Tibial nerve (tissue), 4 donors: ENCODE data around the gene ABLIM2. TPM values are rescaled to one million over a fixed set of nuclear protein-coding genes. Genes with fewer than 3 reads are reported as not detected.

Source experiments
- DNase-seq, 2 donors: peaks; one replicate each; pipeline ENCODE4 v3.0.0-alpha.2; 2019; ENCODE audit warnings: low spot score in 2 of 2
- H3K27ac ChIP-seq, 4 donors: fragments of 200-600 bp; sonication (generic) in 3 of 4; one replicate each; pipeline ENCODE4 v1.5.1; 2017 to 2019; ENCODE audit warnings: mild to moderate bottlenecking in 1 of 4
- H3K27me3 ChIP-seq, 2 donors: fragments of 200-600 bp; sonication (generic) in 1 of 2; one replicate each; pipeline versions ENCODE4 v1.5.1 to v1.6.0; 2017 to 2019
- H3K36me3 ChIP-seq, 3 donors: fragments of 200-600 bp; sonication (generic); one replicate each; pipeline ENCODE4 v1.5.1; 2018 to 2019
- H3K4me1 ChIP-seq, 4 donors: fragments of 200-600 bp; sonication (generic) in 3 of 4; one replicate each; pipeline ENCODE4 v1.5.1; 2017 to 2019
- H3K4me3 ChIP-seq, 4 donors: fragments of 200-600 bp; sonication (generic) in 3 of 4; one replicate each; pipeline ENCODE4 v1.5.1; 2017 to 2019; ENCODE audit warnings: mild to moderate bottlenecking in 1 of 4, moderate library complexity in 1 of 4
- H3K9me3 ChIP-seq, 4 donors: fragments of 200-600 bp; sonication (generic) in 3 of 4; one replicate each; pipeline ENCODE4 v1.5.1; 2017 to 2019
- EP300 ChIP-seq, 2 donors: sonication (generic); formaldehyde crosslinking; IDR thresholded peaks; one replicate each; pipeline ENCODE4 v1.6.1; 2017; ENCODE audit warnings: antibody characterized with exemption in 2 of 2, mild to moderate bottlenecking in 1 of 2
- POLR2A ChIP-seq, 2 donors: fragments of 450-650 bp; IDR thresholded peaks; one replicate each; pipeline ENCODE4 v1.6.1; 2017; ENCODE audit warnings: antibody characterized with exemption in 2 of 2, mild to moderate bottlenecking in 2 of 2, moderate library complexity in 2 of 2
- WGBS, 2 donors: methylation state at CpG; one replicate each; pipeline ENCODE4 v1.1.5; 2018; 5-methylcytosine and 5-hydroxymethylcytosine counted together
- total RNA-seq, 4 donors: library from RNA; depleted of rRNA; stranded (reverse); fragments of >200 nt; gene quantifications; one replicate each; pipeline ENCODE4 v1.1.0, GENCODE V29; 2016
- TF ChIP-seq, protein P1 (sequence below), 5 experiments: fragments of 200-600 bp in 3 of 5; fragments of 450-650 bp in 2 of 5; sonication (generic) in 3 of 5; IDR thresholded peaks; one replicate each; pipeline ENCODE4 v1.5.1; 2016 to 2019; ENCODE audit warnings: antibody characterized with exemption in 5 of 5, mild to moderate bottlenecking in 3 of 5, moderate library complexity in 2 of 5

ABLIM2 gene
- total RNA-seq, 4 donors from 2014 or later: 29.1 to 125 (median 41.7) TPM

DNA sequence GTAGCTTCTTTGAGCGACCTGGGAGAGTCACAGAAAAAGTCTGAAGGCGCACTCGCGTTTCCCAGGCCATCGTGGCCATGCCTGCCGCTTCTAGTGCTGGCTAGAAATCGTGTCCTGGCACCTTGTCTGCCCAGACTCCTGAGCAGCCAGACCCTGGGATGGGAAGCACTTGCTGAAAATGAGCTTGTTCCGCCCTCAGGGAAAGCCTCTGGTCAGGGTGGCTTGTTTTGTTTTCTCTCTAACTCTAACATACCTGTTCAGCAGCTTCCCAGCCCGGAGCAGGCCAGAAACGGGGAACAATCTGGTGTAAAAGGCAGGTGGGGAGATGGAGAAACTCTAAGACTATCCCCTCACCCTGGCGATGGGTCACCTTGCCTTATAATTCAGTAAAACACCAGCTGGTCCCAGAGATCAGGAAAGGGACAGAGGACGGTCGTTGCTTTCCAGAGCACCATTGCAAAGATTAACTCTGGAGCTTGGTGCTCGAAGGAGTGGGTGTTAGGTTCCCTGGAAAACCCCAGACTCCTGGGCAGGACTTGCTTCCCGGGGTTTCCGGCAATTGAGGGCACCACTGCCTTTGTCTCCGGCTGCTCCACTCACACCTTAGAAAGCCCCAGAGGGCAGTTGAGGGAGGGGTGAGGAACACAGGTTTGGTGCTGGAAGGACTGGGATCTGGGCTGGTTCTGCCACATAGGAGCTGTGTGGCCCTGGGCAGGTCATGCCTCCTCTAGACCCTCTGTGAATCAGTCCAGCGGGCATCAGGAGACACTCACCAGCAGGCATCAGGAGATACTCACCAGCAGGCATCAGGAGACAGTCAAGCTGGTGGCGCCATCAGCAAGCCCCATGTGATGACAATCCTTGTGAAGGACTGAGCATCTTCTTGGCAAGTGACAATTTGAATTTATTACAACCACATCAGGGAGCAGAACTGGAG is 36.0 kb upstream of the ABLIM2 start:
- WGBS, 2 donors: 69 to 75% methylated on average over 16 to 19 of the region's 19 CpGs
- no peaks in the 10 kb centered on the region for H3K27me3 ChIP-seq
- H3K27ac ChIP-seq: peak overlapping the region in 1 of 4 donors; percentile 12
- H3K9me3 ChIP-seq: no peaks in the 10 kb centered on the region
- no peak for DNase-seq
- no peak for TF ChIP-seq EP300 (IDR thresholded peaks at IDR 0.05)
- no peak for TF ChIP-seq POLR2A (IDR thresholded peaks at IDR 0.05)
- TF ChIP-seq, protein P1, sequence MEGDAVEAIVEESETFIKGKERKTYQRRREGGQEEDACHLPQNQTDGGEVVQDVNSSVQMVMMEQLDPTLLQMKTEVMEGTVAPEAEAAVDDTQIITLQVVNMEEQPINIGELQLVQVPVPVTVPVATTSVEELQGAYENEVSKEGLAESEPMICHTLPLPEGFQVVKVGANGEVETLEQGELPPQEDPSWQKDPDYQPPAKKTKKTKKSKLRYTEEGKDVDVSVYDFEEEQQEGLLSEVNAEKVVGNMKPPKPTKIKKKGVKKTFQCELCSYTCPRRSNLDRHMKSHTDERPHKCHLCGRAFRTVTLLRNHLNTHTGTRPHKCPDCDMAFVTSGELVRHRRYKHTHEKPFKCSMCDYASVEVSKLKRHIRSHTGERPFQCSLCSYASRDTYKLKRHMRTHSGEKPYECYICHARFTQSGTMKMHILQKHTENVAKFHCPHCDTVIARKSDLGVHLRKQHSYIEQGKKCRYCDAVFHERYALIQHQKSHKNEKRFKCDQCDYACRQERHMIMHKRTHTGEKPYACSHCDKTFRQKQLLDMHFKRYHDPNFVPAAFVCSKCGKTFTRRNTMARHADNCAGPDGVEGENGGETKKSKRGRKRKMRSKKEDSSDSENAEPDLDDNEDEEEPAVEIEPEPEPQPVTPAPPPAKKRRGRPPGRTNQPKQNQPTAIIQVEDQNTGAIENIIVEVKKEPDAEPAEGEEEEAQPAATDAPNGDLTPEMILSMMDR (IDR thresholded peaks at IDR 0.05): no peak
- H3K4me3 ChIP-seq: no peak overlapping the region
- peaks cover 0 to 43% (median 16%) of the 10 kb centered on the region in 4 donors for H3K4me1 ChIP-seq
- no peaks in the 10 kb centered on the region for H3K36me3 ChIP-seq

DNA sequence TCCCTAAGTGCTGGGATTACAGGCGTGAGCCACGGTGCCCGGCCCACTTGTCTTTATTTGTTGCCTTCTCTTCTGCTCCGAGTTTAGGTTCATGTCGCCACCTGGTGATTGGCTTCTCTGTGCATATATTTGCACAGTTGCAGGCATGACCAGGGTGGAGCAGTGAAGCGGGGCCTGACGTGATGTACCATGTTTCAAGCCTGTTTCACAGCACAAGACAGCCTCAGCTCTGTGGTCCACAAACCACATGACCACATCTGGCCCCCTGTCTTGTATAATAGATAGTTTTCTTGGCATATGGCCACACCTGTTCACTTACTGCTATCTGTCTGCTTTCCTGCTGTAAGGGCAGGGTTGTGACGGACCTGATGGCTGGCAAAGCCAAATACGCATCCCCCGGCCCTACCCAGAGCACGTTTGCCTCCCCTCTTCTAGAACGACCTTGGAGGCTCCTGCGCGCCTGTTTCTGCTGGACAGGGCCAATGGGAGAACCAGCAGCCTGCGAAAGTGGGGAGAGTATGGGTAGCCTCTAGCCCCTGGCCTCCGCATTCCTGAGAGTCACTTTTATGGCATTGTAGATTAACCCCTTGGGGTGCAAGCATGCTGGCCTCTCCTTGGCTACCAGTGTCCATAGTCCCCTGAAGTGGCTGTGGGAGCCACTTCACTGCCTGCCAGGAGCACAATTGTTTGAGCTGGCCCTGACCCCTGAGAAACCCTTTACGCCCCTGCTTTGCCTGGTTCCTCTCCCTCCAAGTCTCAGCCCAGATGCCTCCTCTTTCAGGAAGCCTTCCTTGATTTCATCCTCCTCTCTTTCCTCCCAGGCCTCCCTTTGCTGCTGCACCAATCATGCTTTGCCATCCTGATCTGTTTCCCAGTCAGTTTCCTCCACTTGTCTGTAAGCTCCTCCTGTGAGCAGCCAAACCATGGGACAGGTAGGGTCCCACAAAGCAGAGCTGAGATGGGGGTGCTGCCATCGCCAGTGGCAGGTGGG is 34.4 kb upstream of the ABLIM2 start:
- H3K4me1 ChIP-seq: peaks cover 0 to 41% (median 10%) of the 10 kb centered on the region in 4 donors
- 43 to 47% methylated on average over 18 of the region's 18 CpGs for WGBS, 2 donors
- peak; percentile 51 to 74 for DNase-seq

DNA sequence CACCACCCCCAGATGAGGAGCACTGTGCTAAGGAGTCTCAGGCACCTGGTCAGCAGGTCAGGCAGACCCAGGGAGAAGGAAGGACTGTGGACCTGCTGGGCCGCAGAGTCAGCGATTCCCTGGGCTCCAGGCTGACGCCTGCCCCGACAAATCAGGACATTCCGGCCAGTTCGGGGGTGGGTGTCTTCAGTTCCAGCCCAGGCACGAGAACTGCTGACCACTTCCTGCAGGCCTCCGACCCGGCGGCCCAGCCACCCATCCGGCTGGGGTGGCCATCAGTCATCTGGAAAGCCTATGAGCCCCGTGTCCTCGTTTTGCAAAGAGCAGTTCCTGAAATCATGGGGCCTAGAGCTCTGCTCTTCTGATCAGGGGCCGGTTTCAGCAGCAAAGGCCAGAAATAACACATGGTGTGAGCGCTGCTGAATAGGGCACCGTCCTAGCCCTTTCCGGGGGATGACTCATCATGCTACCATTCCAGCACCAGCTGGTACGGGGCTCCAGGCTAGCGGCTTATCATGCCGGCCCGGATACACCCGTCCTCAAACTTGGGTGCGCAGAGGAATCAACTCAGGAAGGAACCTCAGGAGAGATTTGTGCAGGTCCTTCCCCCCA is 32.6 kb upstream of the ABLIM2 start:
- Histone ChIP-seq H3K36me3 (no peaks in the 10 kb centered on the region), H3K9me3 (no peaks in the 10 kb centered on the region), H3K4me3 (no peak overlapping the region), H3K27ac (peak overlapping the region; percentile 25 to 85 (median 68)), H3K4me1 (peaks cover 0 to 45% (median 8%) of the 10 kb centered on the region in 4 donors), H3K27me3 (no peaks in the 10 kb centered on the region)
- DNase-seq: peak; percentile 54 to 62
- TF ChIP-seq, protein P1 (IDR thresholded peaks at IDR 0.05): no peak
- TF ChIP-seq POLR2A (IDR thresholded peaks at IDR 0.05) (peak in 1 of 2 donors; percentile 21), EP300 (IDR thresholded peaks at IDR 0.05) (peak; percentile 24 to 79)
- 52 to 54% methylated on average over 19 to 20 of the region's 23 CpGs for WGBS, 2 donors

More for the DNA sequence above, 34.4 kb upstream of the ABLIM2 start:
- H3K36me3 ChIP-seq: no peaks in the 10 kb centered on the region
- H3K9me3 ChIP-seq: no peaks in the 10 kb centered on the region
- H3K4me3 ChIP-seq: no peak overlapping the region
- H3K27ac ChIP-seq: peak overlapping the region in 2 of 4 donors; percentile 84 to 85
- TF ChIP-seq EP300 (IDR thresholded peaks at IDR 0.05) (peak in 1 of 2 donors; percentile 21), POLR2A (IDR thresholded peaks at IDR 0.05) (no peak)
- TF ChIP-seq, protein P1 (IDR thresholded peaks at IDR 0.05): peak in 4 of 5 experiments; percentile 7 to 33 (median 18)
- H3K27me3 ChIP-seq: no peaks in the 10 kb centered on the region

DNA sequence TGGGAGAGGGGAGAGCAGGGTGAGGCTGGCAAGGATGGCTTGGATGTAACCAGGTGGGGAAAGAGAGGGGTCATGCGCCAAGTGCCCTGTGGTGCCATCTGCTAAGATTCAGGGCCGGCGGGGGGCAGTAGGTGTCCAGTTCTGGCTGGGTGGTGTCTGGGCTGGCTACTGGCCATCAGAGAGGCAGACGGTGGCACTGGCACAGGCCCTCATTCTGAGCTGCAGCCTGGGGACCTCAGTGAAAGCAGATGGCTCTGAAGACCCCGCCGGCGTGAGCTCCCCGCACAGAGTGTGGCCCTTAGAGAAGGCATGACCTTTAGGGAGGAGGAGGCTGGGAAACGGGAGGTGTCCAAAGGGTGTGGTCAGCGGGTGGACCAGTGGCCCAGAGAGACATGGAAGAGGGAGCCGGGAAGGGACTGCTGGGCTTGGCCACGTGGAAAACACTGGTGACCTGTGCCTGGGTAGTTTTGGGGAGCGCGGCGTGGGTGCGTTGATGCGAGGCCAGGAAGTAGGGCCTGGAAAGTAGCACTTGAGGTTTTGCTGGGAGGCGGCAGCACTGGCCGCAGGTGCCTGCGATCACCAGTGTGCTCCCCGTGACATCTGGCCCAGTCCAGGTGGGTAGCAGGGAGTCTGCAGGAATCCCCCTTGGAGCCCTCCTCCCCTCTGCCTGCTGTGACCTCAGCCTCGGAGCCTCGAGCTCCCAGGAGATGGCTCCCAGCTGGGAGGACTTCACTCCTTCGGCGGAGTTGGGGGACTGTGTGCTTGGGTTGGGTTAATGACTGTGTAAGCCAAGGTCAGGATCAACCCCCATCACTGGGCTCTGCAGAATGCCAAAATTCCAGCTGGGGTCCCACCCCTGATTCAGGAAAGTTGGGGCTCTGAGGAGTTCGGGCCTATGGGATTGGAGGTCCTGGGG is 31.2 kb upstream of the ABLIM2 start:
- no peak for TF ChIP-seq POLR2A (IDR thresholded peaks at IDR 0.05)
- no peak for TF ChIP-seq EP300 (IDR thresholded peaks at IDR 0.05)
- TF ChIP-seq, protein P1 (IDR thresholded peaks at IDR 0.05): no peak
- Histone ChIP-seq H3K4me3 (no peak overlapping the region), H3K27ac (peak overlapping the region in 3 of 4 donors; percentile 2 to 85 (median 84)), H3K9me3 (no peaks in the 10 kb centered on the region), H3K27me3 (no peaks in the 10 kb centered on the region), H3K4me1 (peaks cover 0 to 59% (median 14%) of the 10 kb centered on the region in 4 donors), H3K36me3 (no peaks in the 10 kb centered on the region)
- no peak for DNase-seq
- WGBS, 2 donors: 87% methylated on average over 24 to 26 of the region's 26 CpGs
